Measurements from ENCODE around the gene CES4A. TPM values are rescaled to one million over a fixed set of nuclear protein-coding genes. Genes with fewer than 3 reads are reported as not detected.

CES4A gene
- total RNA-seq, 4 donors from 2014 or later = 4.4 to 48.1 (median 14.3) TPM

- DNase-seq (ENCODE audit: low spot score) (no peak), ATAC-seq (ENCODE audit: low FRiP score) (no peak)
- TF ChIP-seq CTCF (IDR thresholded peaks at IDR 0.05) = no peak
These were observed 34.3 kb downstream of the CES4A start for GRCh38 chr16:67022531-67023214.

GRCh38 chr16:67023689-67024088, 35.3 kb downstream of the CES4A start:
- DNase-seq (ENCODE audit: low spot score) (no peak), ATAC-seq (ENCODE audit: low FRiP score) (no peak)
- no peak for TF ChIP-seq CTCF (IDR thresholded peaks at IDR 0.05)

- ATAC-seq (ENCODE audit: low FRiP score) = no peak
- DNase-seq (ENCODE audit: low spot score) = no peak
- TF ChIP-seq CTCF (IDR thresholded peaks at IDR 0.05) = no peak
These were observed 36.2 kb downstream of the CES4A start for GRCh38 chr16:67024384-67025209.

GRCh38 chr16:67025210-67025550, 36.8 kb downstream of the CES4A start:
- TF ChIP-seq CTCF (IDR thresholded peaks at IDR 0.05) = no peak

GRCh38 chr16:67026570-67026969, 38.2 kb downstream of the CES4A start:
- DNase-seq (ENCODE audit: low spot score) = no peak
- no peak for TF ChIP-seq CTCF (IDR thresholded peaks at IDR 0.05)
- ATAC-seq (ENCODE audit: low FRiP score) = no peak

More at GRCh38 chr16:67025210-67025550, 36.8 kb downstream of the CES4A start:
- no peak for DNase-seq (ENCODE audit: low spot score)
- no peak for ATAC-seq (ENCODE audit: low FRiP score)

GRCh38 chr16:67027046-67027445, 38.7 kb downstream of the CES4A start:
- no peak for TF ChIP-seq CTCF (IDR thresholded peaks at IDR 0.05)
- ATAC-seq (ENCODE audit: low FRiP score) (no peak), DNase-seq (ENCODE audit: low spot score) (no peak)

Data from omental fat pad (tissue), 4 donors.